Measurements from ENCODE around the gene TM4SF1. TPM values are rescaled to one million over a fixed set of nuclear protein-coding genes. Genes with fewer than 3 reads are reported as not detected.

Gene TM4SF1
- total RNA-seq, 4 donors from 2014 or later = 80.4 to 96.4 (median 83.6) TPM

GRCh38 chr3:149409351-149409750 lies 31.9 kb upstream of the TM4SF1 start:
- Histone ChIP-seq H3K36me3 (no peaks in the 10 kb centered on the region), H3K4me3 (no peak overlapping the region), H3K9me3 (no peaks in the 10 kb centered on the region), H3K27ac (no peak overlapping the region), H3K4me1 (no peaks in the 10 kb centered on the region), H3K27me3 (no peaks in the 10 kb centered on the region)
- 87% methylated on average over 2 of the region's 2 CpGs for WGBS
- DNase-seq (ENCODE audit: low spot score in 2 of 2) = no peak
- TF ChIP-seq POLR2AphosphoS5 (IDR thresholded peaks at IDR 0.05) = no peak
- no peak for TF ChIP-seq POLR2A (IDR thresholded peaks at IDR 0.05)
- TF ChIP-seq EP300 (IDR thresholded peaks at IDR 0.05) = no peak
- no peak for TF ChIP-seq CTCF (IDR thresholded peaks at IDR 0.05)

- no peaks in the 10 kb centered on the region for H3K4me1 ChIP-seq
- H3K36me3 ChIP-seq = no peaks in the 10 kb centered on the region
- H3K9me3 ChIP-seq = no peaks in the 10 kb centered on the region
- 60% methylated on average over 3 of the region's 3 CpGs for WGBS
- H3K27me3 ChIP-seq = no peaks in the 10 kb centered on the region
- TF ChIP-seq POLR2AphosphoS5 (IDR thresholded peaks at IDR 0.05) (no peak), CTCF (IDR thresholded peaks at IDR 0.05) (no peak), EP300 (IDR thresholded peaks at IDR 0.05) (no peak), POLR2A (IDR thresholded peaks at IDR 0.05) (no peak)
- no peak for DNase-seq (ENCODE audit: low spot score in 2 of 2)
- H3K4me3 ChIP-seq = no peak overlapping the region
- no peak overlapping the region for H3K27ac ChIP-seq
These were observed 30.4 kb upstream of the TM4SF1 start for GRCh38 chr3:149407898-149408297.

- WGBS = 53% methylated on average over 2 of the region's 2 CpGs
- Histone ChIP-seq H3K4me3 (no peak overlapping the region), H3K27me3 (no peaks in the 10 kb centered on the region), H3K4me1 (no peaks in the 10 kb centered on the region), H3K36me3 (no peaks in the 10 kb centered on the region), H3K9me3 (no peaks in the 10 kb centered on the region), H3K27ac (no peak overlapping the region)
- TF ChIP-seq POLR2AphosphoS5 (IDR thresholded peaks at IDR 0.05) (no peak), CTCF (IDR thresholded peaks at IDR 0.05) (no peak), POLR2A (IDR thresholded peaks at IDR 0.05) (no peak), EP300 (IDR thresholded peaks at IDR 0.05) (no peak)
- no peak for DNase-seq (ENCODE audit: low spot score in 2 of 2)
These were observed 28.8 kb upstream of the TM4SF1 start for GRCh38 chr3:149406244-149406752.

GRCh38 chr3:149403443-149403842 lies 26.0 kb upstream of the TM4SF1 start:
- Histone ChIP-seq H3K9me3 (no peaks in the 10 kb centered on the region), H3K36me3 (no peaks in the 10 kb centered on the region), H3K4me1 (no peaks in the 10 kb centered on the region), H3K4me3 (no peak overlapping the region), H3K27me3 (no peaks in the 10 kb centered on the region), H3K27ac (no peak overlapping the region)
- DNase-seq (ENCODE audit: low spot score in 2 of 2) = no peak
- no peak for TF ChIP-seq EP300 (IDR thresholded peaks at IDR 0.05)
- TF ChIP-seq POLR2AphosphoS5 (IDR thresholded peaks at IDR 0.05) = no peak
- no peak for TF ChIP-seq POLR2A (IDR thresholded peaks at IDR 0.05)
- no peak for TF ChIP-seq CTCF (IDR thresholded peaks at IDR 0.05)
- WGBS = 97% methylated on average over 2 of the region's 2 CpGs

- DNase-seq (ENCODE audit: low spot score in 2 of 2) = no peak
- Histone ChIP-seq H3K9me3 (no peaks in the 10 kb centered on the region), H3K27me3 (no peaks in the 10 kb centered on the region), H3K36me3 (no peaks in the 10 kb centered on the region), H3K4me3 (no peak overlapping the region), H3K4me1 (no peaks in the 10 kb centered on the region), H3K27ac (no peak overlapping the region)
- TF ChIP-seq EP300 (IDR thresholded peaks at IDR 0.05) = no peak
- TF ChIP-seq CTCF (IDR thresholded peaks at IDR 0.05) = no peak
- TF ChIP-seq POLR2A (IDR thresholded peaks at IDR 0.05) = no peak
- TF ChIP-seq POLR2AphosphoS5 (IDR thresholded peaks at IDR 0.05) = no peak
- WGBS = 90% methylated on average over 3 of the region's 3 CpGs
These were observed 25.0 kb upstream of the TM4SF1 start for GRCh38 chr3:149402481-149402880.

Data from suprapubic skin (tissue), 4 donors.